Peyer's patch (tissue), 4 donors: ENCODE data around the gene NCL. TPM values are rescaled to one million over a fixed set of nuclear protein-coding genes. Genes with fewer than 3 reads are reported as not detected.
"Not testable (repeated sequence)": the region's sequence is repeated elsewhere in the genome, so short reads cannot be mapped to it uniquely, and the experiment has no call there.

Experiments used
- DNase-seq, 3 donors: peaks; one replicate each; pipeline ENCODE4 v3.0.0-alpha.2; 2017 to 2019
- H3K27ac ChIP-seq, 4 donors: fragments of 200-600 bp; sonication (generic); one replicate each; pipeline ENCODE4 v1.5.1; 2016 to 2019
- H3K27me3 ChIP-seq, 2 donors: fragments of 200-600 bp; sonication (generic); one replicate each; pipeline ENCODE4 v1.5.1; 2019
- H3K36me3 ChIP-seq, 3 donors: fragments of 200-600 bp; sonication (generic); one replicate each; pipeline ENCODE4 v1.5.1; 2016 to 2019
- H3K4me1 ChIP-seq, 4 donors: fragments of 200-600 bp; sonication (generic); one replicate each; pipeline ENCODE4 v1.5.1; 2016 to 2019
- H3K4me3 ChIP-seq, 4 donors: fragments of 200-600 bp; sonication (generic); 1 replicate in 3 of 4; 2 replicates in 1 of 4; pipeline ENCODE4 v1.5.1; 2016 to 2019; ENCODE audit warnings: mild to moderate bottlenecking in 1 of 4
- H3K9me3 ChIP-seq, 4 donors: fragments of 200-600 bp; sonication (generic); one replicate each; pipeline ENCODE4 v1.5.1; 2016 to 2019; ENCODE audit warnings: mild to moderate bottlenecking in 1 of 4
- CTCF ChIP-seq, 6 experiments: fragments of 450-650 bp in 4 of 6; fragments of 200-600 bp in 2 of 6; sonication (generic) in 1 of 6; IDR thresholded peaks; one replicate each; pipeline ENCODE4 v1.5.1; 2017 to 2019; ENCODE audit warnings: antibody characterized with exemption in 6 of 6, mild to moderate bottlenecking in 3 of 6, moderate library complexity in 1 of 6
- POLR2A ChIP-seq, 2 donors: fragments of 450-650 bp; IDR thresholded peaks; one replicate each; pipeline ENCODE4 v1.5.1; 2017; ENCODE audit warnings: antibody characterized with exemption in 2 of 2, mild to moderate bottlenecking in 2 of 2, moderate library complexity in 2 of 2
- total RNA-seq, 4 donors: library from RNA; depleted of rRNA; stranded (reverse); fragments of >200 nt; gene quantifications; one replicate each; pipeline ENCODE4 v1.1.0, GENCODE V29; 2016

The NCL gene
- total RNA-seq, 4 donors from 2014 or later: 80.7 to 661 (median 153) TPM

GRCh38 chr2:231461516-231461971 lies 2.7 kb downstream of the NCL start:
- Histone ChIP-seq H3K9me3 (no peaks in the 10 kb centered on the region), H3K36me3 (peaks cover 0 to 64% (median 3%) of the 10 kb centered on the region in 3 donors), H3K4me3 (no peak overlapping the region), H3K27me3 (no peaks in the 10 kb centered on the region), H3K4me1 (peaks cover 0 to 20% (median 10%) of the 10 kb centered on the region in 4 donors), H3K27ac (no peak overlapping the region)
- no peak for TF ChIP-seq CTCF (IDR thresholded peaks at IDR 0.05)
- TF ChIP-seq POLR2A (IDR thresholded peaks at IDR 0.05): no peak
- no peak for DNase-seq

GRCh38 chr2:231460841-231461240 lies 3.4 kb downstream of the NCL start:
- peak in 1 of 3 donors; percentile 9 for DNase-seq
- H3K27ac ChIP-seq: not testable (repeated sequence)

GRCh38 chr2:231460073-231460835 lies 4.0 kb downstream of the NCL start:
- TF ChIP-seq CTCF (IDR thresholded peaks at IDR 0.05) (no peak), POLR2A (IDR thresholded peaks at IDR 0.05) (no peak)
- no peak for DNase-seq
- Histone ChIP-seq H3K27ac (no peak overlapping the region), H3K9me3 (no peaks in the 10 kb centered on the region), H3K27me3 (no peaks in the 10 kb centered on the region), H3K4me3 (no peak overlapping the region), H3K36me3 (peaks cover 0 to 77% (median 3%) of the 10 kb centered on the region in 3 donors), H3K4me1 (peaks cover 0 to 15% (median 8%) of the 10 kb centered on the region in 4 donors)

More at GRCh38 chr2:231460841-231461240, 3.4 kb downstream of the NCL start:
- Histone ChIP-seq H3K36me3 (peaks cover 0 to 71% (median 3%) of the 10 kb centered on the region in 3 donors), H3K4me1 (peaks cover 0 to 20% (median 10%) of the 10 kb centered on the region in 4 donors)
- not testable (repeated sequence) for H3K27me3 ChIP-seq, H3K4me3 ChIP-seq, H3K9me3 ChIP-seq

GRCh38 chr2:231458368-231458767 lies 5.9 kb downstream of the NCL start:
- TF ChIP-seq POLR2A (IDR thresholded peaks at IDR 0.05) (no peak), CTCF (IDR thresholded peaks at IDR 0.05) (no peak)
- Histone ChIP-seq H3K27ac (no peak overlapping the region), H3K36me3 (peaks cover 0 to 95% (median 3%) of the 10 kb centered on the region in 3 donors), H3K27me3 (no peaks in the 10 kb centered on the region), H3K4me3 (no peak overlapping the region), H3K4me1 (peaks cover 0 to 12% (median 6%) of the 10 kb centered on the region in 4 donors), H3K9me3 (no peaks in the 10 kb centered on the region)
- peak in 1 of 3 donors; percentile 4 for DNase-seq

- H3K27me3 ChIP-seq: no peaks in the 10 kb centered on the region
- TF ChIP-seq POLR2A (IDR thresholded peaks at IDR 0.05) (no peak), CTCF (IDR thresholded peaks at IDR 0.05) (no peak)
- no peak overlapping the region for H3K4me3 ChIP-seq
- no peaks in the 10 kb centered on the region for H3K4me1 ChIP-seq
- no peaks in the 10 kb centered on the region for H3K9me3 ChIP-seq
- H3K36me3 ChIP-seq: peaks cover 0 to 95% (median 3%) of the 10 kb centered on the region in 3 donors
- no peak overlapping the region for H3K27ac ChIP-seq
- DNase-seq: no peak
These were observed 7.2 kb downstream of the NCL start for GRCh38 chr2:231457101-231457500.

- H3K27me3 ChIP-seq: no peaks in the 10 kb centered on the region
- no peak for TF ChIP-seq POLR2A (IDR thresholded peaks at IDR 0.05)
- no peak for TF ChIP-seq CTCF (IDR thresholded peaks at IDR 0.05)
- peaks cover 0 to 89% (median 3%) of the 10 kb centered on the region in 3 donors for H3K36me3 ChIP-seq
- no peaks in the 10 kb centered on the region for H3K4me1 ChIP-seq
- peak in 1 of 3 donors; percentile 5 for DNase-seq
- H3K27ac ChIP-seq: no peak overlapping the region
- H3K9me3 ChIP-seq: no peaks in the 10 kb centered on the region
- H3K4me3 ChIP-seq: no peak overlapping the region
These were observed 7.8 kb downstream of the NCL start for GRCh38 chr2:231456295-231457004.
